GM18507 (cell line): Measurements from ENCODE around the gene DHCR7.

Experiments
- DNase-seq: peaks from one replicate; pipeline ENCODE4 v3.0.0; 2011; ENCODE audit warnings: low read depth; ENCODE audit not compliant: insufficient read length; ENCODE audit errors: extremely low spot score
- FAIRE-seq: peaks from 2 replicates; lab custom pipeline; 2011; peaks lifted over from hg19 to GRCh38; lab: Jason Lieb, UNC

DHCR7 gene

GRCh38 chr11:71448257-71449171 is at the start of gene DHCR7:
DHCR7 (minus strand) TSS chr11:71448393; CDS start chr11:71444952, 3,441 bp downstream.
- DNase-seq (peak; percentile 95), FAIRE-seq (peak; percentile 73)

- no peak for FAIRE-seq
Observed at GRCh38 chr11:71496421-71496820, 48.2 kb upstream of the DHCR7 start.

GRCh38 chr11:71495286-71496230 is 47.4 kb upstream of the DHCR7 start:
- FAIRE-seq: no peak
- DNase-seq: no peak

More at GRCh38 chr11:71496421-71496820, 48.2 kb upstream of the DHCR7 start:
- DNase-seq: no peak

GRCh38 chr11:71491940-71492339 is 43.7 kb upstream of the DHCR7 start:
- DNase-seq (no peak), FAIRE-seq (no peak)

GRCh38 chr11:71491531-71491930 is 43.3 kb upstream of the DHCR7 start:
- FAIRE-seq: no peak
- DNase-seq: no peak

GRCh38 chr11:71490731-71491390 is 42.7 kb upstream of the DHCR7 start:
- DNase-seq: no peak
- FAIRE-seq: no peak

- DNase-seq (no peak), FAIRE-seq (no peak)
Observed at GRCh38 chr11:71490044-71490730, 42.0 kb upstream of the DHCR7 start.

GRCh38 chr11:71489311-71490043 is 41.3 kb upstream of the DHCR7 start:
- peak; percentile 32 for DNase-seq
- FAIRE-seq: peak; percentile 77

- no peak for FAIRE-seq
- no peak for DNase-seq
Observed at GRCh38 chr11:71488681-71489270, 40.6 kb upstream of the DHCR7 start.

- DNase-seq (no peak), FAIRE-seq (no peak)
Observed at GRCh38 chr11:71486320-71486719, 38.1 kb upstream of the DHCR7 start.

GRCh38 chr11:71485466-71485865 is 37.3 kb upstream of the DHCR7 start:
- FAIRE-seq: no peak
- DNase-seq: no peak

GRCh38 chr11:71485063-71485399 is 36.8 kb upstream of the DHCR7 start:
- no peak for FAIRE-seq
- no peak for DNase-seq

GRCh38 chr11:71484248-71485062 is 36.3 kb upstream of the DHCR7 start:
- FAIRE-seq (no peak), DNase-seq (no peak)

GRCh38 chr11:71483692-71484091 is 35.5 kb upstream of the DHCR7 start:
- DNase-seq (no peak), FAIRE-seq (no peak)

GRCh38 chr11:71482746-71483364 is 34.7 kb upstream of the DHCR7 start:
- DNase-seq (no peak), FAIRE-seq (no peak)

- FAIRE-seq (no peak), DNase-seq (no peak)
Observed at GRCh38 chr11:71482216-71482615, 34.0 kb upstream of the DHCR7 start.
